ENCODE measurements around the gene RNF144A. TPM values are rescaled to one million over a fixed set of nuclear protein-coding genes. Genes with fewer than 3 reads are reported as not detected.

Gene RNF144A
- total and polyA plus RNA-seq, 2 experiments from 2014 or later: 6.3 to 24.1 TPM

DNA sequence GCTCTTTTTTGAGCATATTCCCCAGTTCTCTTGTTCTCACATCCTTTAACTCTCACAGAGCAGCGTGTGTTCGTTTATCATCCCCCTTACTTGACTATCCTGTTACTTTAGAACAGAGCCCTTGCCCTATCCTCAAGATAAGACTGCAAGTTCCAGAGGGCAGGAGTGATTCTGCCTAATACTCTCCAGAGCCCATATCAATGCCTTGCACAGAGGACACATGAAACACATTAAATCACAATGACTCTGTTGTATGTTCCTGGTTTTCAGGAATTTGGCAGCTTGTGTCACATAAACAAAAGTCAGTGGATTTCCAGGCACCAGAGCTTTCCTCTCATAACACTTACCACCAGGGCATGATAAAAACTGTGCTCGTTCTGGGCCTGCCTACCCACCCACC lies 156.7 kb downstream of the RNF144A start:
- no peak overlapping the region for H3K4me3 ChIP-seq
- H3K9me3 ChIP-seq (ENCODE audit: low read depth): no peaks in the 10 kb centered on the region
- H3K27me3 ChIP-seq: no peaks in the 10 kb centered on the region
- no peaks in the 10 kb centered on the region for H3K36me3 ChIP-seq
- H3K27ac ChIP-seq: no peak overlapping the region
- no peak for TF ChIP-seq CTCF (IDR thresholded peaks at IDR 0.05; ENCODE audit: low read depth, low read length)
- no peaks in the 10 kb centered on the region for H3K4me1 ChIP-seq (ENCODE audit: low read depth)
- no peak for DNase-seq (ENCODE audit: low read depth in 1 of 2, low spot score in 1 of 2)

GRCh38 chr2:7075834-7076233 lies 158.6 kb downstream of the RNF144A start:
- H3K36me3 ChIP-seq: no peaks in the 10 kb centered on the region
- no peak overlapping the region for H3K4me3 ChIP-seq
- H3K27me3 ChIP-seq: no peaks in the 10 kb centered on the region
- DNase-seq (ENCODE audit: low read depth in 1 of 2, low spot score in 1 of 2): no peak
- no peak overlapping the region for H3K27ac ChIP-seq
- no peak for TF ChIP-seq CTCF (IDR thresholded peaks at IDR 0.05; ENCODE audit: low read depth, low read length)
- H3K9me3 ChIP-seq (ENCODE audit: low read depth): no peaks in the 10 kb centered on the region
- no peaks in the 10 kb centered on the region for H3K4me1 ChIP-seq (ENCODE audit: low read depth)

- H3K27ac ChIP-seq: no peak overlapping the region
- DNase-seq (ENCODE audit: low read depth in 1 of 2, low spot score in 1 of 2): peak in 1 of 2 donors; percentile 83
- H3K4me3 ChIP-seq: no peak overlapping the region
- H3K36me3 ChIP-seq: no peaks in the 10 kb centered on the region
- H3K27me3 ChIP-seq: no peaks in the 10 kb centered on the region
- H3K4me1 ChIP-seq (ENCODE audit: low read depth): no peaks in the 10 kb centered on the region
- TF ChIP-seq CTCF (IDR thresholded peaks at IDR 0.05; ENCODE audit: low read depth, low read length): no peak
- no peaks in the 10 kb centered on the region for H3K9me3 ChIP-seq (ENCODE audit: low read depth)
Observed at GRCh38 chr2:7077660-7078267, 160.6 kb downstream of the RNF144A start.

DNA sequence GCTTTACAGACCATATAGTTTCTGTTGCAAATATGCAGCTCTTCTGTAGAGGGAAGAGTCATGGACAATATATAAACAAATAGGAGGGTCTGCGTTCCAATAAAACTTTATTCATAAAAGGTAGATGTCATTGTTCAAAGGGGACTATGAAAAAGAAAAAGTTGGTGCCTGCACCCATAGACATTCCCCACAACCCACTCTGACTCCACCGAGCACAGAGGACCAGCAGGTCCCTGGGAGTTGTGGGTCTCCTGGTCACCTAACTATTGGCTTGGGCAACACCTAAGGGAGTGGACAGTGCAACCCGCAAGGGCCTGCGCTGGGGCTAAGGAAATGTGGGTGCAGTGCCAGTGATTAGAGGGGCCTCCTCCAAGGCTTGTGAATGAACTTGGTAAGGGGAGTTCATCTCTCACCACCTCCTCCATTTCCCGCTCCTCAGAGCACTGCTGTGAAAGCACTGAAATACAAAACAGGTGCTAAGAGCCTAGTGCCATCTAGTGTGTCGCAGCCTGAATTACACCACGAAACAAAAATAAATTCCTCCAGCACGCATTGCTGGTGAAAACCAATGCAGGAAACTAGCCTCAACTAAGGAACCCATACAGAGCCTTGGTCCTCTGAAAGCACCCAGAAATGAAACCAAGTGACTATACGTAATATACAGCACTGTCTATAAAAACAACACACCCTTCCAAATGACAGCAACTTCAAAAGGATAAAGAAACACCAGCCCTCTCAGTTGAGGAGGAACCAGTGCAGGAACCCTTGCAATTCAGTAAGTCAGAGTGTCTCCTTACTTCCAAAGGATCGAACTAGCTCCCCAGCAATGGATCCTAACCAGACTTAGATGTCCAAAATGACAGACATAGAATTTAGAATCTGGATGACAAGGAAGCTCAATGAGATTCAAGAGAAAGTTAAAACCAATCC lies 166.6 kb downstream of the RNF144A start:
- TF ChIP-seq CTCF (IDR thresholded peaks at IDR 0.05; ENCODE audit: low read depth, low read length): peak; percentile 65
- Histone ChIP-seq H3K27me3 (no peaks in the 10 kb centered on the region), H3K27ac (no peak overlapping the region), H3K4me3 (no peak overlapping the region), H3K4me1 (ENCODE audit: low read depth) (no peaks in the 10 kb centered on the region), H3K9me3 (ENCODE audit: low read depth) (no peaks in the 10 kb centered on the region), H3K36me3 (no peaks in the 10 kb centered on the region)
- peak; percentile 12 to 53 for DNase-seq (ENCODE audit: low read depth in 1 of 2, low spot score in 1 of 2)

DNA sequence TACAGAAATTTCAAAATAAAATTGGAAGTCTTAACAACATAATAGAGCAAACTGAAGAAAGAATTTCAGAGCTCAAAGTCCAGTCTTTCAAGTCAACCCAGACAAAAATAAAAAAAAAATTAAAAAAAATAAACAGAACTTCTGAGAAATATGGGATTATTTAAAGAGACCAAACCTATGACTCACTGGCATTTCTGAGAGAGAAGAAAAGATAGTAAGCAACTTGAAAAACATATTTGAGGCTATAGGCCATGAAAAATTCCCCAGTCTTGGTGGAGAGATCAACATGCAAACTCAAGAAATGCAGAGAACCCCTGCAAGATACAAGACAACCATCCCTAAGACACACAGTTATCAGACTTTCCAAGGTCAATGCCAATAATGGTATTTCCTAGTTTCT lies 167.4 kb downstream of the RNF144A start:
- H3K4me1 ChIP-seq (ENCODE audit: low read depth): no peaks in the 10 kb centered on the region
- no peaks in the 10 kb centered on the region for H3K9me3 ChIP-seq (ENCODE audit: low read depth)
- TF ChIP-seq CTCF (IDR thresholded peaks at IDR 0.05; ENCODE audit: low read depth, low read length): no peak
- no peak for DNase-seq (ENCODE audit: low read depth in 1 of 2, low spot score in 1 of 2)
- H3K27me3 ChIP-seq: no peaks in the 10 kb centered on the region
- no peak overlapping the region for H3K4me3 ChIP-seq
- H3K27ac ChIP-seq: no peak overlapping the region
- H3K36me3 ChIP-seq: no peaks in the 10 kb centered on the region
